OCI-LY1 (cell line): ENCODE data around the gene PLEKHO1.

Source experiments
- H2AFZ ChIP-seq: fragments of 200-600 bp; sonication (generic), shearing (Covaris generic); 2 replicates; pipeline ENCODE4 v1.6.0; 2014; ENCODE audit warnings: antibody characterized with exemption, mild to moderate bottlenecking, low read length
- H3F3A ChIP-seq: fragments of 200-600 bp; sonication (generic), shearing (Covaris generic); 2 replicates; pipeline ENCODE4 v1.6.0; 2014; ENCODE audit warnings: mild to moderate bottlenecking, antibody characterized with exemption, low read length, moderate library complexity; ENCODE audit not compliant: insufficient read depth
- H3K27ac ChIP-seq: fragments of 200-600 bp; sonication (generic); 2 replicates; pipeline ENCODE4 v1.5.1; 2014; ENCODE audit warnings: low read length, mixed run types, mild to moderate bottlenecking, low read depth; ENCODE audit not compliant: poor library complexity, severe bottlenecking
- H3K27me3 ChIP-seq: fragments of 200-600 bp; sonication (generic); 2 replicates; pipeline ENCODE4 v1.6.0; 2014; ENCODE audit warnings: antibody characterized with exemption, mild to moderate bottlenecking, low read length, moderate library complexity; ENCODE audit not compliant: insufficient read depth
- H3K36me3 ChIP-seq: fragments of 200-600 bp; sonication (generic); 2 replicates; pipeline ENCODE4 v1.6.1; 2014; ENCODE audit warnings: mild to moderate bottlenecking, antibody characterized with exemption, low read length, moderate library complexity, mixed read lengths; ENCODE audit not compliant: insufficient read depth
- H3K4me1 ChIP-seq: fragments of 200-600 bp; sonication (generic); 2 replicates; pipeline ENCODE4 v1.5.1; 2014; ENCODE audit warnings: mild to moderate bottlenecking, low read length, moderate library complexity; ENCODE audit not compliant: insufficient read depth, severe bottlenecking
- H3K4me2 ChIP-seq: fragments of 200-600 bp; sonication (generic), shearing (Covaris generic); 2 replicates; pipeline ENCODE4 v1.6.1; 2014; ENCODE audit warnings: low read length
- H3K4me3 ChIP-seq: fragments of 200-600 bp; sonication (generic); 2 replicates; pipeline ENCODE4 v1.5.1; 2014; ENCODE audit warnings: low read length, low read depth, mild to moderate bottlenecking, mixed read lengths; ENCODE audit not compliant: poor library complexity, severe bottlenecking
- H3K79me2 ChIP-seq: fragments of 200-600 bp; shearing (Covaris generic); 2 replicates; pipeline ENCODE4 v1.6.1; 2016; ENCODE audit warnings: mixed run types, low read length, mixed read lengths; ENCODE audit not compliant: insufficient read depth
- H3K9ac ChIP-seq: fragments of 200-600 bp; sonication (generic), shearing (Covaris generic); 2 replicates; pipeline ENCODE4 v1.6.1; 2014; ENCODE audit warnings: mild to moderate bottlenecking, low read length, mixed read lengths
- H3K9me2 ChIP-seq: fragments of 200-600 bp; sonication (generic), shearing (Covaris generic); 2 replicates; pipeline ENCODE4 v1.6.1; 2014; ENCODE audit warnings: low read depth, mild to moderate bottlenecking, low read length, mixed read lengths
- H3K9me3 ChIP-seq: fragments of 200-600 bp; shearing (Covaris generic); 2 replicates; pipeline ENCODE4 v1.6.1; 2014; ENCODE audit warnings: low read length, mixed read lengths
- H4K20me1 ChIP-seq: fragments of 200-600 bp; sonication (generic), shearing (Covaris generic); 2 replicates; pipeline ENCODE4 v1.6.0; 2016; ENCODE audit warnings: mild to moderate bottlenecking, low read length; ENCODE audit not compliant: insufficient read depth
- EZH2 ChIP-seq: fragments of 200-600 bp; sonication (generic), shearing (Covaris generic); IDR thresholded peaks from 2 replicates; pipeline ENCODE4 v1.8.0; 2017; ENCODE audit warnings: borderline replicate concordance, mixed run types, mild to moderate bottlenecking, antibody characterized with exemption, low read length, moderate library complexity, mixed read lengths
- TF ChIP-seq, protein P1 (sequence below): fragments of 200-600 bp; sonication (generic), shearing (Covaris generic); IDR thresholded peaks from 2 replicates; pipeline ENCODE4 v1.5.1; 2017; ENCODE audit warnings: mild to moderate bottlenecking, antibody characterized with exemption, low read length, moderate library complexity, mixed read lengths

The PLEKHO1 gene

DNA sequence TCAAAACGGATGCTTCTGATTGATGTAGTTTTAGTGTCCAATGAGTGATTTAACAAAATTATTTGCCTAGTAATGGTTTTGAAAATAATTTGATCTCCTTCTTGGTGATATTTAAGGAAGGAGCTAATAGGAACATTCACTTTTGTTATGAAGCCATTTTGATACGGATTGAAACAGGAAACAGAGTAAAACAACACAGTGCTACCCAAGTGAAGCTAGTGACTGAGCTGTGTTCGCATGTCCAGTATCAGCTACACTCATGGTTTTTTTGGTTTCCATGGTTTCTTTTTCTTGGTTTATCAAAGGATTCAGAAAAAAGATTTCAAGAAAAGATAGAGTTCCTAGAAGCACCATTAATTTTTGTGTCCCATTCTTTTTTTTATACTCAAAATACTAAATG lies 40.1 kb upstream of the PLEKHO1 start:
- Histone ChIP-seq H3K4me1 (no peaks in the 10 kb centered on the region), H3K79me2 (no peaks in the 10 kb centered on the region), H3K9ac (no peak overlapping the region), H3K27ac (no peak overlapping the region), H3K9me2 (no peaks in the 10 kb centered on the region), H2AFZ (no peak overlapping the region), H3K4me2 (no peak overlapping the region), H4K20me1 (no peaks in the 10 kb centered on the region), H3K36me3 (peaks cover 25% of the 10 kb centered on the region), H3K9me3 (no peaks in the 10 kb centered on the region), H3K4me3 (no peak overlapping the region), H3F3A (no peaks in the 10 kb centered on the region), H3K27me3 (no peaks in the 10 kb centered on the region)
- TF ChIP-seq EZH2 = no peak
- TF ChIP-seq, protein P1, sequence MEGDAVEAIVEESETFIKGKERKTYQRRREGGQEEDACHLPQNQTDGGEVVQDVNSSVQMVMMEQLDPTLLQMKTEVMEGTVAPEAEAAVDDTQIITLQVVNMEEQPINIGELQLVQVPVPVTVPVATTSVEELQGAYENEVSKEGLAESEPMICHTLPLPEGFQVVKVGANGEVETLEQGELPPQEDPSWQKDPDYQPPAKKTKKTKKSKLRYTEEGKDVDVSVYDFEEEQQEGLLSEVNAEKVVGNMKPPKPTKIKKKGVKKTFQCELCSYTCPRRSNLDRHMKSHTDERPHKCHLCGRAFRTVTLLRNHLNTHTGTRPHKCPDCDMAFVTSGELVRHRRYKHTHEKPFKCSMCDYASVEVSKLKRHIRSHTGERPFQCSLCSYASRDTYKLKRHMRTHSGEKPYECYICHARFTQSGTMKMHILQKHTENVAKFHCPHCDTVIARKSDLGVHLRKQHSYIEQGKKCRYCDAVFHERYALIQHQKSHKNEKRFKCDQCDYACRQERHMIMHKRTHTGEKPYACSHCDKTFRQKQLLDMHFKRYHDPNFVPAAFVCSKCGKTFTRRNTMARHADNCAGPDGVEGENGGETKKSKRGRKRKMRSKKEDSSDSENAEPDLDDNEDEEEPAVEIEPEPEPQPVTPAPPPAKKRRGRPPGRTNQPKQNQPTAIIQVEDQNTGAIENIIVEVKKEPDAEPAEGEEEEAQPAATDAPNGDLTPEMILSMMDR = no peak

GRCh38 chr1:150110116-150110515 lies 39.6 kb upstream of the PLEKHO1 start:
- Histone ChIP-seq H3K4me3 (no peak overlapping the region), H3K79me2 (no peaks in the 10 kb centered on the region), H3K9me2 (no peaks in the 10 kb centered on the region), H3K9ac (no peak overlapping the region), H3K27me3 (no peaks in the 10 kb centered on the region), H3K27ac (no peak overlapping the region), H3F3A (no peaks in the 10 kb centered on the region), H3K9me3 (no peaks in the 10 kb centered on the region), H4K20me1 (no peaks in the 10 kb centered on the region), H3K36me3 (peaks cover 25% of the 10 kb centered on the region), H2AFZ (no peak overlapping the region), H3K4me2 (no peak overlapping the region), H3K4me1 (no peaks in the 10 kb centered on the region)
- TF ChIP-seq EZH2 = no peak
- TF ChIP-seq, protein P1 = no peak

- TF ChIP-seq, protein P1 = no peak
- TF ChIP-seq EZH2 = no peak
- Histone ChIP-seq H3K4me2 (no peak overlapping the region), H3K4me1 (no peaks in the 10 kb centered on the region), H3K79me2 (no peaks in the 10 kb centered on the region), H2AFZ (no peak overlapping the region), H3K4me3 (no peak overlapping the region), H3K36me3 (peaks cover 31% of the 10 kb centered on the region), H3F3A (no peaks in the 10 kb centered on the region), H3K9me2 (no peaks in the 10 kb centered on the region), H4K20me1 (no peaks in the 10 kb centered on the region), H3K27ac (no peak overlapping the region), H3K9me3 (peaks cover 7% of the 10 kb centered on the region; the same call in 1 of the 2 replicates), H3K9ac (no peak overlapping the region), H3K27me3 (no peaks in the 10 kb centered on the region)
Measured at GRCh38 chr1:150111670-150112069, 38.0 kb upstream of the PLEKHO1 start.
